GM18858 (cell line): ENCODE measurements around the gene AXDND1.
"Not testable (repeated sequence)": the region's sequence is repeated elsewhere in the genome, so short reads cannot be mapped to it uniquely, and the experiment has no call there.

Experiments used
- ATAC-seq: cut with Tn5 transposase; IDR thresholded peaks from one replicate; pipeline ENCODE4 v1.9.1; 2021; ENCODE audit not compliant: unreplicated experiment

The AXDND1 gene

DNA sequence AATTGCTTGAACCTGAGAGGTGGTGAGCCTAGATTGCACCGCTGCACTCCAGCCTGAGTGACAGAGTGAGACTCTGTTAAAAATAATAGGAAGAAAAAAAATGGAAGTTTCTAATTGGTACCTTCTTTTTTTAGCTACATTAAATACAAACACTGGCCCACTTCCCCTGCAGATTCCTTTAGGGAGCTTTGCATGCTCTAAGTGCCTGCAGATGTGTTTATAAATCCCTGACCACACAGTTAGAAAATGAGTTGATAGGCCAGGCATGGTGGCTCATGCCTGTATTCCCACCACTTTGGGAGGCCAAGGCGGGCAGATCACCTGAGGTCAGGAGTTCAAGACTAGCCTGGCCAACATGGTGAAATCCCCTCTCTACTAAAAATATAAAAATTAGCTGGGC is 4.1 kb upstream of the AXDND1 start:
- ATAC-seq = not testable (repeated sequence)

- ATAC-seq = peak; percentile 17
Measured at GRCh38 chr1:179366093-179366800, 476 bp downstream of the AXDND1 start.

- peak; percentile 37 for ATAC-seq
Measured at GRCh38 chr1:179369751-179370341, 4.1 kb downstream of the AXDND1 start.

DNA sequence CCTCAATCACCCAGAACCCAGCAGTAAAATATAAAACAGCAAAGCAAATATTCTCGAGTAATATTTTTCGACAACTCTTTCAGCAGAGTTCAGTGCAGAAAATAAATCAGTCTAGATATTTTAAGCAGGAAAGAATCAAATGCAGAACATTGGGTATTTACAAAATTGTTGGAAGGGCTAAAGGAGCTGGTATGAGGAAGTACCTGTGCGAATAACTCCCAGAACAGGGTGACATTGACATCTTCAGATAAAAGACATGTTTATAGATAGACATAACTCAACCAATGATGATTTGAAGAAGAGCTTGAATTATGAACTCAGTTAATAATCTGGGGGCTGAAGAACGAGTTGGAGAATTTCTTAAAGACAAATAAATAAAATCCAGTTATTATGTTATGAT is 6.4 kb downstream of the AXDND1 start:
- no peak for ATAC-seq

DNA sequence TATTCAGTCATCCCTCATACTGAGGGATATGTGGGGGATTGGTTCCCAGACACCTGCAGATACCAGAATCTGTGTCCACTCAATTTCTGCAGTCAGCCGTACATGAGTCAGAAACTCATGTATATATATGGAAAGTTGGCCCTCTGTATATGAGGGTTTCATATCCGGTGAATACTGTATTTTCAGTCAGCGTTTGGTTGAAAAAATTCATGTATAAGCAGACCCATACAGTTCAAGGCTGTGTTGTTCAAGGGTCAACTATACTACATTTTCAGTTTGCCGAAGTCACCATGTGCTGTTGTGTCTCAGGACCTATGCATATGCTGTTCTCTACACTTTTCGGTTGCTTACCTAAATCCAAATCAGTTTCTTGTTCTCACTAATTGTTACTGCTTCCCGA is 10.5 kb downstream of the AXDND1 start:
- ATAC-seq = no peak

- no peak for ATAC-seq
Measured at GRCh38 chr1:179380299-179380698, 14.5 kb downstream of the AXDND1 start.

DNA sequence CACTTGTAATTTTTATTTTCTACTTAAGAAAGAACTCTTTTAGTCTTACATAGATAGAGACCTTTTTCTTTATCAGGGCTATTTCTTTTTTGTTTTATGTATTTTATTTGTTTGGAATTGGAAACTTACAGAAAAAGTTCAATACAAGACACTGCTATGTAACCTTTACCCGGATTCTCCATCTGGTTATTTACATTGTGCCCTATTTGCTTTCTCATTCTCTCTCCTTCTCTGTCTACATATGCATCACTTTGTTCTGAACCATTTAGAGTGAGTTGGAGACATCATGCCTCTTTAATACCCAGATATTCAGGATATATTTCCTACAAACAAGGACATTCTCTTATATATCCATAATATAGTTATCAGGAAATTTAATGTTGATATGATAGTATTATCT is 18.3 kb downstream of the AXDND1 start:
- no peak for ATAC-seq

DNA sequence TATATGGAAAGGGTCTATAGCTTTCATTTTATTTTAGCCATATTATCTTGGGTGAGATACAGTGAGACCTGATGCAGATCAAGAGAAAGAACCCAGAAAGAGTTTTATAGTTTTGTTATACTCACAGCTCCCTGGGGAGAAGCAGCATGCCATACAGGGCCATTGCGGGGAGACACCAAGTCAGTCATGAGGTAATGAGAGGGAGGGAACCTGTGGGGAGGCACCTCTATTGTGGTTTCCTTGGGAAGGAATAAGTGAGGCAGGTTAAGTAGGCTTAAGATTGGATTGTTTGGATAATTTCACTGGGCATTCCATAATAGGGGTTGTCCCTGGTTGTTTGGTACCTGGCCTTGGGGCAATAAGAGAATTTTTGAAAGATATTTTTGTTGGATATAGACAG is 19.7 kb downstream of the AXDND1 start:
- ATAC-seq = no peak

- no peak for ATAC-seq
Measured at GRCh38 chr1:179393721-179394120, 27.9 kb downstream of the AXDND1 start.

DNA sequence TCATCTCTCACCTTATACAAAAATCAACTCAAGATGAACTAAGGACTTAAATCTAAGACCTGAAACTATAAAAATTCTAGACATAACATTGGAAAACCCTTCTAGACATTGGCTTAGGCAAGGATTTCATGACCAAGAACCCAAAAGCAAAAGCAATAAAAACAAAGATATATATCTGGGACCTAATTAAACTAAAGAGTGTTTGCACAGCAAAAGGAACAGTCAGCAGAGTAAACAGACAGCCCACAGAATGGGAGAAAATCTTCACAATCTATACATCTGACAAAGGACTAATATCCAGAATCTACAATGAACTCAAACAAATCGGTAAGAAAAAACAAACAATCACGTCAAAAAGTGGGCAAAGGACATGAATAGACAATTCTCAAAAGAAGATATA is 33.6 kb downstream of the AXDND1 start:
- not testable (repeated sequence) for ATAC-seq

GRCh38 chr1:179417760-179418159 is 52.0 kb downstream of the AXDND1 start:
- ATAC-seq = not testable (repeated sequence)

- ATAC-seq = not testable (repeated sequence)
Measured at GRCh38 chr1:179418706-179419105, 52.9 kb downstream of the AXDND1 start.

GRCh38 chr1:179424610-179425009 is 58.8 kb downstream of the AXDND1 start:
- ATAC-seq = no peak

DNA sequence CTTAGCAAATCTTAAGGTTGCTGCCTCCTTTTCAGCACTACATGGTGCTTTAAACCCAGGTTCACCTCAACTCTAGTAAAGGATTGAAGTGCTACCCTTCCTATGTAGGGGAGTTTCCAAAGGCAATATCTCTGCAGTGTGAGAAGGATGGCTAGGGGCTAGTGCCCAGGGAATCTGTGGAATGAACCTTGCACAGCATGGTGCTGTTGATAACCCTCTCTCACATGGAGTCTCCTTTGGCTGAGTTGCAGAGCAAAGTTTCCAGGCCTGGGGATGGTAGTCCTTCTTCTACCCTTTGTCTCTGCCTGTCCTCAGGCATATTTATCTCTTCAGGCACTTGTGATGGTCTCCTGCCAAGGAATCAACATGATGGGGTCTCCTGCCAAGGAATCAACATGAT is 59.4 kb downstream of the AXDND1 start:
- no peak for ATAC-seq

DNA sequence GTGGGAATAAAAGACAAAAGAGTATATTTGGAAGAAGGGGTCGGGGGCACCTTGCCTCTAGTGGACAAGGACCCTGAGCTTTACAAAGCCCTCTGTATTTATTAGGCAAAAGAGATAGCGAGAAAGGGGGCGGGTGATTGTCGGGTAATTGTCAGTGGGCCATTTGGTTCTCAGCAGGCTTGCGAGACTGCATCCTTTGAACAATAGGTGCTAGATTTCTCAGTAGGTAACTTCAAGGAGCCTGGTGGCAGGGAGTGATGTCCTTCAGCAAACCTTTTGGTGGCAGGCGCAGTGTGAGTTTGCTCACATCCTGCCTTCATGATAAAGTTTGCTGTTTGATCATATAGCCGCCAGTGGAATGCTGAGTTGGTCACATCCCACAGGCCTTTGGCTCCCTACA is 71.4 kb downstream of the AXDND1 start:
- no peak for ATAC-seq

- ATAC-seq = not testable (repeated sequence)
Measured at GRCh38 chr1:179439646-179440045, 73.9 kb downstream of the AXDND1 start.

DNA sequence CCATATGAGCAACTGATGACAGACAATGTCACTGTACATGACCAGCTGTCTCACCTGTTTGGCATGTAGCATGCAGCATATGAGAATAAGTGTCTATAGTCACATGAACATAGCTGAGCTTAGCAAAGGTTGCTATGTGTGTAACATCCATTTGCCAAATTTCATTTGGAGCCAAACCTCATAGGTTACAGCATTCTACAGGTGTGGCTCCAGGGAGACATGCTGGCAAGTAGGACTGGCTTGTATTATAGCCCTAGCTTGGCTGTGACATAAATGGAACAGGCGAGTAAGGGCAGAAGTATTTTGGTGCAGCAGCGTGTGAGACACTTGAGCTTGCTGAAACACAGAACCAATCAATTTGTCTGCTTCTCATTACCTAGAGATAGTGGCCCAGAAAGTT is 74.5 kb downstream of the AXDND1 start:
- ATAC-seq = not testable (repeated sequence)

- no peak for ATAC-seq
Measured at GRCh38 chr1:179440971-179441370, 75.2 kb downstream of the AXDND1 start.

DNA sequence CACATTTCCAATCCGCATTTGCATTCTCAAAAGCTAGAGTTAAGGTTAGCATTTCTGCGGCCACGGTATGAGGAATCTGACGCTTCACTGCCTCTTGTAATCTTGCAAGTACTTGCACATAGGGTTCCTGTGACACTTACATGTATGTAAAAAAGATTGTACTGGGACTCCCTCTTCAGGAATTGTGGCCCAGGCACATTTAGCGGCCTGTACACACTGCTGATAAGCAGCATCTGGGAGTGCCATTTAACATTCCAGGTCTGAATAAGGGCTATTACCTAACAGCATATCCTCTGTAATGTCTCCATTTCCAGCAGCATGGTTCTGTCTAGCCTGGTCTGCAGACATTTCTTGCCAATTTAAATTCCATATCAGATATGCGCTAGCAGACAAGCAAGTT is 75.7 kb downstream of the AXDND1 start:
- ATAC-seq = no peak

GRCh38 chr1:179442846-179443245 is 77.1 kb downstream of the AXDND1 start:
- not testable (repeated sequence) for ATAC-seq

GRCh38 chr1:179445593-179445992 is 79.8 kb downstream of the AXDND1 start:
- ATAC-seq = no peak

DNA sequence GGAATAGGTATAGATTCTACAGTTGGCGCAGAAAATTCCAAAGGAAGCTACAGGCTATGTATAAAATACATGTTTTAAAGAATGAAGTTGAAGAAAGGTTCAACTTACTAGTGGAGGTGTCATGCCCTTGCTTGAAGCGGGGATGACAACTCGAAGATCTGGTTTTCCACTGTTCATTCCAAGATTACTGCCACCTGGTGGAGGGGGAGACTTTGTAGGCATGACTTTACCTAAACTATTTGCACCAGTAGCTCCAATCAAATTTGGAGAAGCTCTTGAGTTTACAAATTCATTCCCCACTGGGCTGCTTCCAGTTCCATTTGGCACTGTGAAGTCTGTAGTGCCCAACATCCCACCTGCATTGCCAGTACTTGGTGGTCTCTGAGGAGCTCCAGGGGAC is 81.7 kb downstream of the AXDND1 start:
- ATAC-seq = no peak
